Ishikawa (cell line): ENCODE data around the gene NCOR2.

Source experiments
- FOXM1 ChIP-seq: IDR thresholded peaks from 2 replicates; pipeline ENCODE4 v1.6.1; 2012; ENCODE audit warnings: low read depth, borderline replicate concordance
- RAD21 ChIP-seq: IDR thresholded peaks from 2 replicates; pipeline ENCODE4 v1.6.1; 2012; ENCODE audit warnings: low read depth
- TAF1 ChIP-seq: IDR thresholded peaks from 2 replicates; pipeline ENCODE4 v1.6.1; 2012; ENCODE audit warnings: low read depth, mild to moderate bottlenecking
- TCF12 ChIP-seq: IDR thresholded peaks from 2 replicates; pipeline ENCODE4 v1.6.1; 2012; ENCODE audit warnings: low read depth

- TF ChIP-seq FOXM1: no peak
- TF ChIP-seq TAF1: no peak
- TF ChIP-seq TCF12: no peak
- TF ChIP-seq RAD21: no peak
Observed at GRCh38 chr12:124566997-124567672, at the start of gene NCOR2.
